Heart left ventricle (tissue), 13 donors: ENCODE results near the gene SEMA4A.

Experiments
- POLR2A ChIP-seq, 2 donors: fragments of 450-650 bp; IDR thresholded peaks; one replicate each; pipeline ENCODE4 v1.6.1; 2017; ENCODE audit warnings: antibody characterized with exemption in 2 of 2, mild to moderate bottlenecking in 2 of 2, moderate library complexity in 2 of 2
- TF ChIP-seq, protein P1 (sequence below), 12 donors: fragments of 200-600 bp; sonication (generic) in 4 of 12; IDR thresholded peaks; one replicate each; pipeline versions ENCODE4 v1.5.0 to v1.8.0; 2018 to 2022; ENCODE audit warnings: antibody characterized with exemption in 12 of 12, mild to moderate bottlenecking in 5 of 12
- donor health status: ischemic (EF 13 %, LVEDD 7.1; RV severe dilation, severe dysfunction).
- donor health status: DM: no; HTN: yes; CAD: no.
- donor health status: DM: no; HTN: no; CAD: no.
- donor health status: ischemic (EF 25% LVEDD 6.9; RV normal size, moderate dysfunction).
- donor health status: ischemic (EF 25% LVEDD 5.7; RV mildly dilated, moderate dysfunction).
- donor health status: ischemic (EF 35%, LVEDD 5.7; RV mildly dilated, moderate dysfunction).
- donor health status: nonischemic (EF 11% LVEDD 7.7; RV severe dilation, severe dysfunction).
- donor health status: DM: yes; HTN: yes; CAD: no.
- donor health status: PGD.
- donor health status: ischemic (EF 29% LVEDD 5.4; RV normal size, mild dysfunction).
- donor health status: nonischemic (EF 23%, LVEDD 6.1; RV moderate dilation, normal function).

DNA sequence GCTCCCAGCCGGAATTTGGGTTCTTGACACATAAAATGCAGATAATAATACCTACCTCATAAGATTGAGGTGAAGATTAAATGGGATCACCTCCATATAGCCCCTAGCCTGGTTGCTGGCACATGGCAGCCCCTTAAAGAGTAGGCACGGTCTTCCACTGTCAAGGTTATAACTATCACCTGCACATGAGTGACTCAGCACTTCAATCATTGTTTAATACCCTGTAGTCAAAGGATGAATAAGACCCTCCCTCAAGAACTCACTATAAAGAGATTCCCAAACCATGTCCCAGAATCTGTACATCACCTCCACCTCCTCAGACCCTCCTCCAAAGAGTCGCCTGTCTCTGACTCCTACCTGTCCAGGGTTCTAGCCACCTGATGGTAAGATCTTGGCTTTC, 45.3 kb upstream of the SEMA4A start:
- no peak for TF ChIP-seq POLR2A (IDR thresholded peaks at IDR 0.05)
- TF ChIP-seq, protein P1, sequence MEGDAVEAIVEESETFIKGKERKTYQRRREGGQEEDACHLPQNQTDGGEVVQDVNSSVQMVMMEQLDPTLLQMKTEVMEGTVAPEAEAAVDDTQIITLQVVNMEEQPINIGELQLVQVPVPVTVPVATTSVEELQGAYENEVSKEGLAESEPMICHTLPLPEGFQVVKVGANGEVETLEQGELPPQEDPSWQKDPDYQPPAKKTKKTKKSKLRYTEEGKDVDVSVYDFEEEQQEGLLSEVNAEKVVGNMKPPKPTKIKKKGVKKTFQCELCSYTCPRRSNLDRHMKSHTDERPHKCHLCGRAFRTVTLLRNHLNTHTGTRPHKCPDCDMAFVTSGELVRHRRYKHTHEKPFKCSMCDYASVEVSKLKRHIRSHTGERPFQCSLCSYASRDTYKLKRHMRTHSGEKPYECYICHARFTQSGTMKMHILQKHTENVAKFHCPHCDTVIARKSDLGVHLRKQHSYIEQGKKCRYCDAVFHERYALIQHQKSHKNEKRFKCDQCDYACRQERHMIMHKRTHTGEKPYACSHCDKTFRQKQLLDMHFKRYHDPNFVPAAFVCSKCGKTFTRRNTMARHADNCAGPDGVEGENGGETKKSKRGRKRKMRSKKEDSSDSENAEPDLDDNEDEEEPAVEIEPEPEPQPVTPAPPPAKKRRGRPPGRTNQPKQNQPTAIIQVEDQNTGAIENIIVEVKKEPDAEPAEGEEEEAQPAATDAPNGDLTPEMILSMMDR (IDR thresholded peaks at IDR 0.05) = no peak
